Esophagus squamous epithelium (tissue), 4 donors: ENCODE measurements around the gene GTPBP3.

Experiments used
- CTCF ChIP-seq, 6 experiments: fragments of 450-650 bp in 4 of 6; fragments of 200-600 bp in 2 of 6; sonication (generic) in 2 of 6; IDR thresholded peaks; one replicate each; pipeline ENCODE4 v1.5.1; 2016 to 2019; ENCODE audit warnings: antibody characterized with exemption in 6 of 6, mild to moderate bottlenecking in 4 of 6, moderate library complexity in 4 of 6
- POLR2A ChIP-seq, 4 donors: fragments of 450-650 bp; IDR thresholded peaks; one replicate each; pipeline ENCODE4 v1.6.1; 2017; ENCODE audit warnings: antibody characterized with exemption in 4 of 4, mild to moderate bottlenecking in 4 of 4, moderate library complexity in 3 of 4

- TF ChIP-seq CTCF (IDR thresholded peaks at IDR 0.05) (peak in 4 of 6 experiments; percentile 51 to 75 (median 53)), POLR2A (IDR thresholded peaks at IDR 0.05) (peak in 1 of 4 donors; percentile 35)
Observed at GRCh38 chr19:17327654-17328516, 9.5 kb upstream of the GTPBP3 start.
